NCI-H526 (cell line): ENCODE measurements around the gene HTR6.

Experiments
- DNase-seq, 2 experiments: peaks; one replicate each; lab custom pipeline; 2025; lab: John Stamatoyannopoulos, UW

The HTR6 gene

GRCh38 chr1:19688041-19688842 is 23.6 kb downstream of the HTR6 start:
- DNase-seq = no peak

GRCh38 chr1:19689085-19689757 is 24.5 kb downstream of the HTR6 start:
- DNase-seq = no peak

DNA sequence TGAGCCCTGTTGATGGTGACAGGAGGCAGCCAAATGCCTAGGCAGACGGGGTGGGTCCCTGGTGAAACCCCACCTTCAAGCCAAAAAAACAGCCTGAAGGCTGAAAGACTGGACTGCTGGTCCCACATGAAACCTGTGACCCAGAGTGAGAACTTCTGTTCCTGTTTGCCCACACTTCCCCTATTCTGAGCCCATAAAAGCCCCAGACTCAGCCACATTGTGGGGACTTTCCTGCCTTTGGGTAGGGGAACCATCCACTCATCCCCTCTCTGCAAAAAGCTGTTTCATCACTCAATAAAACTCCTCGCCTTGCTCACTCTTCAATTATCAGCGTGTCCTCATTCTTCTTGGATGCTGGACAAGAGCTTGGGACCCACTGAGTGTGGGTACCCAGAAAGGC is 25.2 kb downstream of the HTR6 start:
- DNase-seq = no peak

DNA sequence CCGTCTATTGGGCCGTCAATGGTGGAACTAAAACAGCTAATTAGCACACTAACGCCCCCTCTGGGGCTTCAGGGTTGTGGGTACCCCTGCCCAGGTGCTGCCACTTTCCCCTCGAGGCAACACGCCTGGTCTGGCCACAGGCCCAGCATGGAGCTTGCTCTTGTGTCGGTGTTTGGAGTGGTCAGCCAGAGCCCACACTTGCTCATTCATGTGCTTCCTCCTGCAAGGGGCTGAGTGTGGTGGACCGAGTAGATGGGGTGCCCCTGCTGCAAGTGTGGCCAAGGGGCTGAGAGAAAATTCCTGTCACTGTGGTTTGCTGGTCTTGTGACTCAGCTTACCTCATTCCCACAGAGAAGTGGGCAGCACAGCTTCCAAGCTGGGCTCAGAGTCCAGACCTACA is 25.7 kb downstream of the HTR6 start:
- DNase-seq = no peak

DNA sequence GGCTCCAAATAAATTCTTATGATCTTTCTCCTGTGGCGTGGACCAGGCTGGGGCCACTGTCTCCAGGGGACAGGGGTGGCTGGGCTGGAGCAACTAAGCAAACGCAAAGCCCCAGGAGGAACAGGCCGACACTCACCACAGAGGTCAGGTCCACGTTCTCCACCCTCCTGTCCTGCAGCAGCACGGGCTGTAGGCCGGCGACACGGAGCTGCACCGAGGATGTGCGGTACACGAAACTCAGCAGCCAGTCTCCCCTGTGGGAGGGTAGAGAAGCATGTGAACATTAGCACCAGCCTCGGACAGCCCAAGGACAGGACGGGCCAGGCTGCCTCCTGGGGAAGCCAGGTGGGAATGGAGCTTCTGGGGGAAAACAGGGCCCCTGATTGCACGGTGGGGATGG is 29.6 kb downstream of the HTR6 start:
- DNase-seq = no peak

- DNase-seq = no peak
Observed at GRCh38 chr1:19695772-19696171, 31.1 kb downstream of the HTR6 start.

DNA sequence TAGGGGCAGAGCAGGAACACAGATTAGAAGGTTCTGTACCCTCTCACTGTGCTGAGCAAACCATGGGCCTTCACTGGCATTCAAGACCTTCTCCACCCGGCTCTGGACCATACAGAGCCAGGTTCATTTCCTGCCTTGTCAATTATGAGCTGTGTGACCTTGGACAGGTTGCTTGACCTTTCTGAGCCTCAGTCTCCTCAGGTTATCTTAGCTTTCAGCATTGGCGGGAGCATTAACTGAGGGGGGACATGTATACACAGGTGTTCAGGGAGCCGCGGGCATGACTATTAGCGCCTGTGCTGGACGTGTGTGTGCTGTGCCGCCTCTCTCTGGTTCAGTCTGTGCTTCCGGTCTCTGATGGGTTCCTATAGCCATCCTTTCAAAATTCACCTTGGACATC is 32.1 kb downstream of the HTR6 start:
- no peak for DNase-seq

- DNase-seq = no peak
Observed at GRCh38 chr1:19698181-19698580, 33.5 kb downstream of the HTR6 start.

DNA sequence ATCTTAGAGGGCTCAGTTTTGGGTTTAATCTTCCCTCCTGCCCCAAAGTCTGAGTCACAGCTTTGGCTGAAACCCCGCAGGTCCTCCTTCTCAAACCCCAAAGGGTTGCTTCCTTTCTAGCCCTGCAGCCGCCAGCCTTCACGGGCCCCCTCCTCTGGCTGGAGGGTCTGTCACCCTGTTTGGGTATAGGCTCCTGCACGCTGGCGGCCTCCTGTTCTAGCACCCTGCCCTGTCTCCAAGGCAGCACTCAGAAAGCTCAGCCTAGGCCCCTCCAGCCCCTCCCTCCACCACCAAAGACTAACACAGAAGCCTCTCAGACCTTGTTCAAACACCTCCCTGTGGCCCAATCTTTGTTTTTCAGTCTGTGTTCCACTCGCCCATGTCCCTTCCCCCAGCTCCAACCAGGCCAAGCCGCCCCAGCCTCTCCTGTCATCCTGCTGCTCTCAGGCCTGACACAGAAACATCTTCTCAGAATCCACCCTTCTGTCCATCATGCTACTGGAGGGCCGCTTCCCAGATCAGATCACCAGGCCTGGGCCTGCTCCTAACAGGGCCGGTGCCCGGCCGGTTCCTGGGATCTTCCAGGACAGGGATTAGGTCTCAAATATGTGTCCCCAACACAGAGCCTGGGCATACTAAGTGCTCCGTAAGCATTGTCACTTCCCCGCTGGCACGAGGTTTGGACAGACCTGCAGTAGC is 35.6 kb downstream of the HTR6 start:
- DNase-seq = no peak

DNA sequence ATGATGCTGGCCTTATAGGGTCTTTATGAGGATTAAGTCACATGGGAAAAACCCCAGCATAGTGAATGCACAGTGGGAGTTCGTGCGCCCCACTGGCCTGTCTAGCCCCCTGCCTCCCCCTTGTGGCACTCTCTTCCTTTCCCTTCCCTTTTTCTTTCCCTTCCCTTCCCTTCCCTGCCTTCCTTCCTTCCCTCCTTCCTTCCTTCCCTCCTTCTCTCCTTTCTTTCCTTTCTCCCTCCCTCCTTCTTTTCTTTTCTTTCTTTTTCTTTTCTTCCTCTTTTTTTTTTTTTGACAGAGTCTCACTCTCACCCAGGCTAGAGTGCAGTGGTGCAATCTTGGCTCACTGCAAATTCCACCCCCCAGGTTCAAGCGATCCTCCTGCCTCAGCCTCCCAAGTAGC is 38.6 kb downstream of the HTR6 start:
- no peak for DNase-seq

- DNase-seq = peak in 1 of 2 experiments; percentile 61
Observed at GRCh38 chr1:19704247-19705113, 39.8 kb downstream of the HTR6 start.

- DNase-seq = no peak
Observed at GRCh38 chr1:19705464-19705863, 40.8 kb downstream of the HTR6 start.

GRCh38 chr1:19706136-19706535 is 41.5 kb downstream of the HTR6 start:
- no peak for DNase-seq

DNA sequence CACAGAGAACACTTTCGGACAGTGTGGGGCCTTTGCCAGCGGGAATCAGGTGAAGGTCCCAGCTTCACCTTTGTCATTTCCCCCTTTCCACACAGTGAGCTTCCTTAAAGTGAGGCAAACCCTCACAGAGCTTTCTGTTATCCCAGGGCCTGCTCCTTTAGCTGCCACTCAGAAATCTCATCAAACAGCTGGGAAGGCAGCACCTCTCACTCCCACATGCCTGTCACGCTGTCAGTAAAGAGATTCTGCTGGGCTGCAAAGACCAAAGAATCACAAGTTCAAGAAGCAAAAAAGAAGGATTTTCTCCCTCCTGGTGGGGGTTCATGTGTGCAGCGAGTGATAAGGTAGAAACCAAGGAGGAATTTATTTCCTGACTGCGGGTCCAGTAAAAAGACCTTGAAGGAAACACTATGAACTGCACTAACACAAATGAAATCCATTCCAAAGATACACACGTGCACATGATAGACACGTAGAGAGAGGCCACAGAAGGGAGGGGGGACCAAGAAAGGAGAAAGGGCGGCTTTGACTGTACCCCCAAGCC is 44.0 kb downstream of the HTR6 start:
- no peak for DNase-seq

GRCh38 chr1:19709260-19709793 is 44.7 kb downstream of the HTR6 start:
- no peak for DNase-seq

DNA sequence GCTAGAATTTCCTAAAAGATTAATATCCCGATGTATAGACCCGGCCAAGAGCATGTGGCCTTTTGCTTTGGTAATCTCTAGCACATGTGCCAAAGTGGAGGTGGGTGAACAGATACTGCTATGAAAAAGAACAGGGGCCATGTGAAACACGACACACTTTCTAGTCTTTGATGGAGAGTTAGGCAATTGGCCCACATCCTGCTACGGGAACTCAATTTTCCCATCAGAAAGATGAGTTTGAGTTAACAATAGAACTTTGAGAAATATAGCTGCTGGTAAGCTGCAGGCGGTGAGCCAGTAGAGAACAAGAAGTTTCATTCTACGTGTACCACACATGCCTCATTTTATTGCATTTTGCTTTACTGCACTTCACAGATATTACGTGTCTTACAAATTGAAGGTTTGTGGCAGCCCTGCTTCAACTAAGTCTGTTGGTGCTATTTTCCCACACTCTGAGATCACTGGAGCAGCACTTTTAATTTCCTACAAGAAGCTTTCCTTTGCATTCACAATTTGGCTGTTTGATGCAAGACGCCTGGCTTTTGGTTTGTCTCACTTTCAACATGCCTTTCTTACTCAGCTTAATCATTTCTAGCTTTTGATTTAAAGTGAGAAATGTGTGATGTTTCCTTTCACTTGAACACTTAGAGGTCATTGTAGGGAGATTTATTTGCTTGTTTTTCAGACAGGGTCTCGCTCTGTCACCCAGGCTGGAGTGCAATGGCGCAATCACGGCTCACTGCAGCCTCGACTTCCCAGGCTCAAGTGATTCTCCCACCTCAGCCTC is 46.3 kb downstream of the HTR6 start:
- DNase-seq = no peak

DNA sequence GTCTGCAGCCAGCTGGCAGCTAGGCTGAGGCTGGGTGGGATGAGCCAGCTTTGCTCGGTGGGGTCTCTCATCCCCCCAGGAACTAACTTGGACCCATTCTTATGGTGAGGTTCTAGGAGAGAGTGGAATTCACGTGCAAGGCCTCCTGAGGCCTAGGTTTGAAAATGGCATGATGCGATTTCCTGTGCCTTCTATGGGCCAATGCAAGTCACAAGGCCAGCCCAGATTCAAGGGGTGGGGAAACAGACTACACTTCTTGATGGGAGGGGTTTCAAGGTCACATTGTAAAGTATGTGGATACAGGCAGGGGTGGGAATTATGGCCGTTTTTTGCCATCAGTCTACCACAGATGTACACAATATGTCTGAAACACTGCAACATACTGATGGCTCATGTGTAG is 48.3 kb downstream of the HTR6 start:
- no peak for DNase-seq

- peak; percentile 85 to 93 for DNase-seq
Observed at GRCh38 chr1:19715334-19716203, 50.9 kb downstream of the HTR6 start.

DNA sequence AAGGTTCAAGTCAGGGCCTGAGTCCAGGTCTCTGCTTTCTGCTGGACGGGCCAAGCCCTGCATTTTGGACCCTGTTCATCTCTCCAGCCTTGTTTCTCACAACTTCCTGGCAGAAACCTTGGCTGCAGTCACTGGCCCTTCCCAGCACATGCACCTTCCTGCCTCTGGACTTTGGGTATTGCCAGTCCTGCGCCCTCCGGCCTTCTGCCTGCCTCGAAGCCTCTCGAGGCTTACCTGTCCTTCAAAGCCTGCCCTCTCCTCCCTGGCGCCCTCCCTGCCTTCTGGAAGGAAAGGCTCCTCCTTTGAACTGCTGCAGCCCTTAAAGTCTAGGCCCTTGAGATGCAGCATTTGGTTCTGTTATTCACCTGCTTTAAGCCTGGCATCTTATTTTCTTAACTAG is 52.8 kb downstream of the HTR6 start:
- no peak for DNase-seq

DNA sequence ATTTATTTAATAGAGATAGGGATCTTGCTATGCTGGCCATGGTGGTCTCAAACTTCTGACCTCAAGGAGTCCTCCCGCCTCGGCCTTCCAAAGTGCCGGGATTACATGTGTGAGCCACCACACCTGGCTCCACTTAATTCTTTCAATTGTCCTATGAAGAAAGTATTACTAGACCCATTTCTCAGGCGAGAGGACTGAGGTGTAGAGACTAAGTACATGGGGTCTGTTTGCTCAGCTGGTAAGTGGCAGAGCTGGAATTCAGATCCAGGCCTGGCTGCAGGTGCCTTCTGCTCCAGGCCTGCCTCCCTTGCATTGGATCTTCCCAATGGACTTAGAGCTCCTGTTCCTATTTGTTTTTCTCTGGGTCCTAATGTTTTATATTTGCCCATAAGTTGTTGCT is 55.5 kb downstream of the HTR6 start:
- no peak for DNase-seq
